Common myeloid progenitor, CD34-positive (primary cell): Measurements from ENCODE around the gene IGFL2.
"Not testable (repeated sequence)": the region's sequence is repeated elsewhere in the genome, so short reads cannot be mapped to it uniquely, and the experiment has no call there.

Experiments
- CTCF ChIA-PET: fragments of 350-600 bp; sonication (Branson Sonifier 250); formaldehyde crosslinking; loops from one replicate; lab custom pipeline; 2021; ENCODE audit warnings: antibody characterized with exemption; lab: Charles Lee
- POLR2A ChIA-PET: fragments of 350-600 bp; sonication (Branson Sonifier 250); formaldehyde crosslinking; loops from one replicate; lab custom pipeline; 2021; ENCODE audit warnings: antibody characterized with exemption; lab: Charles Lee
- DNase-seq, 3 donors: peaks; one replicate each; pipeline versions ENCODE4 v3.0.0 to v3.0.0-alpha.2; 2013
- H3K27ac ChIP-seq, 2 experiments: 1 replicate in 1 of 2; 2 replicates in 1 of 2; pipeline ENCODE4 v1.7.0; 2013; ENCODE audit warnings: inconsistent platforms in 2 of 2, low read length in 2 of 2, mild to moderate bottlenecking in 2 of 2, low read depth in 1 of 2, moderate library complexity in 1 of 2; ENCODE audit not compliant: severe bottlenecking in 2 of 2, insufficient read depth in 1 of 2, poor library complexity in 1 of 2
- H3K27me3 ChIP-seq, 5 experiments: replicated peaks in 2 of 5; 1 replicate in 3 of 5; 2 replicates in 2 of 5; pipeline versions ENCODE4 v1.6.1 to v1.7.0; 2013; ENCODE audit warnings: low read length in 4 of 5, mild to moderate bottlenecking in 2 of 5, moderate library complexity in 2 of 5, inconsistent platforms in 1 of 5; ENCODE audit not compliant: insufficient read depth in 5 of 5, control insufficient read depth in 4 of 5
- H3K36me3 ChIP-seq, 4 experiments: 1 replicate in 2 of 4; 2 replicates in 2 of 4; pipeline versions ENCODE4 v1.6.1 to v1.7.0; 2013; ENCODE audit warnings: low read length in 3 of 4, control low read depth in 1 of 4, mild to moderate bottlenecking in 1 of 4; ENCODE audit not compliant: control insufficient read depth in 4 of 4, insufficient read depth in 4 of 4
- H3K4me1 ChIP-seq, 4 experiments: 1 replicate in 3 of 4; 2 replicates in 1 of 4; pipeline versions ENCODE4 v1.6.1 to v1.7.1; 2013; ENCODE audit warnings: low read length in 3 of 4, mild to moderate bottlenecking in 3 of 4, control low read depth in 1 of 4, inconsistent platforms in 1 of 4, moderate library complexity in 1 of 4; ENCODE audit not compliant: control insufficient read depth in 4 of 4, insufficient read depth in 4 of 4; ENCODE audit errors: control extremely low read depth in 1 of 4
- H3K4me3 ChIP-seq, 7 experiments: 1 replicate in 4 of 7; 2 replicates in 3 of 7; pipeline versions ENCODE4 v1.5.1 to v1.7.0; 2013; ENCODE audit warnings: mild to moderate bottlenecking in 7 of 7, low read length in 6 of 7, moderate library complexity in 6 of 7, inconsistent platforms in 2 of 7, low read depth in 2 of 7, control low read depth in 1 of 7; ENCODE audit not compliant: insufficient read depth in 4 of 7, control insufficient read depth in 1 of 7; ENCODE audit errors: extremely low read depth in 1 of 7
- H3K9me3 ChIP-seq, 5 experiments: 1 replicate in 4 of 5; 2 replicates in 1 of 5; pipeline versions ENCODE4 v1.6.1 to v1.7.1; 2013; ENCODE audit warnings: low read length in 4 of 5, mild to moderate bottlenecking in 2 of 5, inconsistent platforms in 1 of 5, low read depth in 1 of 5, moderate library complexity in 1 of 5; ENCODE audit not compliant: control insufficient read depth in 4 of 5, insufficient read depth in 2 of 5; ENCODE audit errors: control extremely low read depth in 1 of 5
- WGBS: methylation state at CpG from one replicate; pipeline ENCODE4 v1.1.5; 2013; ENCODE audit not compliant: insufficient coverage; 5-methylcytosine and 5-hydroxymethylcytosine counted together

The IGFL2 gene

DNA sequence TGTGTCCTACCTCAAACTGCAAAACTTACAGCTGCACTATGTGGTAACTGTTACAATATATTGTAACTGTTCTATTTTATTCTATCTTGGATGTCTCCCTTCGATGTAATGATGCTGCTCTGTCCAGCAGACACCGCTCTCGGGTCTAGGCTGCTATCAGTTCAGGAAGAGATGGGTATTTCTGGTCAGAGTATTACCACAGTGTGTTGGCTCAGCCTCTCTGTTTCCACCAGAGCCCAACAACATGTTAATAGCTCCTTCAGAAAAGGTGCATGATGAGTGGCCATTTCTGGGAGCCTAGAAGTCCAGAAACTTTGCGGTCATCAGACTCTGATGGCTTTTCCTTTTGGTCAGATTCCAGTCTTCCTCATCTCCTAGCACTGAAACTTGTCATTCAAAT, 45.6 kb downstream of the IGFL2 start:
- no peak for DNase-seq
- Histone ChIP-seq H3K27me3 (peaks cover 0 to 57% (median 14%) of the 10 kb centered on the region in 5 experiments), H3K9me3 (no peaks in the 10 kb centered on the region), H3K4me3 (no peak overlapping the region), H3K4me1 (no peaks in the 10 kb centered on the region), H3K27ac (no peak overlapping the region), H3K36me3 (no peaks in the 10 kb centered on the region)
- ChIA-PET POLR2A (no interaction called here), CTCF (interaction anchor here (1.1 to 1.2 kb wide), 2 partner anchors 8 to 15 kb away, joined by 3 to 4 read pairs; no protein-coding TSS in a partner anchor)
- 80% methylated on average over 2 of the region's 4 CpGs for WGBS

DNA sequence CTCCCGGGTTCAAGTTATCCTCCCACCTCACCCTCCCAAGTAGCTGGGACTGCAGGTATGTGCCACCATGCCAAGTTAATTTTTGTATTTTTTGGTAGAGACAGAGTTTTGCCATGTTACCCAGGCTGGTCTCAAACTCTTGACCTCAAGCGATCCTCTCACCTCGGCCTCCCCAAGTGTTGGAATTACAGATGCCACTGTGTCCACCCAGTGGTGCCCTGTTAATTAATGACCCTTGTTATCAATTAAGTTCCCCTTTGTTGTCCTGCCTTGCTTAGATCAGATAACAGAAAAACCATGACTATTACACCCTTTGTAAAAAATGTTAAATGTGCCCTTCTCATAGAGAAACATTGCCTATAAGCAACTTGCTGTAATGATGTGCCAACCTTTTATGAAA, 47.1 kb downstream of the IGFL2 start:
- no peaks in the 10 kb centered on the region for H3K9me3 ChIP-seq
- ChIA-PET POLR2A (no interaction called here), CTCF (no interaction called here)
- no peaks in the 10 kb centered on the region for H3K36me3 ChIP-seq
- H3K27me3 ChIP-seq = peaks cover 0 to 52% (median 10%) of the 10 kb centered on the region in 5 experiments
- no peak overlapping the region for H3K4me3 ChIP-seq
- WGBS = 93% methylated on average over 2 of the region's 3 CpGs
- no peak for DNase-seq
- H3K4me1 ChIP-seq = no peaks in the 10 kb centered on the region
- no peak overlapping the region for H3K27ac ChIP-seq

DNA sequence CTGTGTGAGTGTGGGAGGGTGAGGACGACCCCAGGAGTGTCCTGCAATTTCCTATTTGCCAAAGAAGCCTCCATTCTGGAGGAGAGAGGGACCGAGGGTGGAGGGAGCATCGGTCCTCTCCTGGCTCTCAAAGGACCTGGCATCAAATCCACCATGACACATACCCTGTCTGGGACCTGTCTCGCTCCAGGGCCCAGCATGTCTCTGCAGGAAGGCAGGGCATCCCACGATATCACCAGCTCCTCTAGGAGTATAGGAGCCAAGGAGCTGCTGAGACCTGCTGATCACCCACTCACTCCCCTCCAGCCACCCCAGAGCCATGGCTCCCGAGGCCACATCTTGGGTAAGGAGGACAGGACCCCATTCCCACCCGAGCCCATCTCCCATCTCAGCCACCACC, 47.9 kb downstream of the IGFL2 start:
- CTCF ChIA-PET, H3K9me3 ChIP-seq, H3K36me3 ChIP-seq, H3K27ac ChIP-seq, H3K4me1 ChIP-seq, POLR2A ChIA-PET, DNase-seq, H3K4me3 ChIP-seq: not testable (repeated sequence)
- peaks cover 0 to 48% (median 7%) of the 10 kb centered on the region in 5 experiments for H3K27me3 ChIP-seq
- whole genome bisulfite sequencing = 85% methylated on average over 4 of the region's 7 CpGs

GRCh38 chr19:46196410-46197124, 48.5 kb downstream of the IGFL2 start:
- H3K9me3 ChIP-seq = no peaks in the 10 kb centered on the region
- POLR2A ChIA-PET = no interaction called here
- no peaks in the 10 kb centered on the region for H3K4me1 ChIP-seq
- CTCF ChIA-PET = no interaction called here
- 85% methylated on average over 6 of the region's 8 CpGs for WGBS
- no peaks in the 10 kb centered on the region for H3K36me3 ChIP-seq
- peaks cover 0 to 54% (median 6%) of the 10 kb centered on the region in 5 experiments for H3K27me3 ChIP-seq
- no peak for DNase-seq
- H3K4me3 ChIP-seq = no peak overlapping the region
- no peak overlapping the region for H3K27ac ChIP-seq

DNA sequence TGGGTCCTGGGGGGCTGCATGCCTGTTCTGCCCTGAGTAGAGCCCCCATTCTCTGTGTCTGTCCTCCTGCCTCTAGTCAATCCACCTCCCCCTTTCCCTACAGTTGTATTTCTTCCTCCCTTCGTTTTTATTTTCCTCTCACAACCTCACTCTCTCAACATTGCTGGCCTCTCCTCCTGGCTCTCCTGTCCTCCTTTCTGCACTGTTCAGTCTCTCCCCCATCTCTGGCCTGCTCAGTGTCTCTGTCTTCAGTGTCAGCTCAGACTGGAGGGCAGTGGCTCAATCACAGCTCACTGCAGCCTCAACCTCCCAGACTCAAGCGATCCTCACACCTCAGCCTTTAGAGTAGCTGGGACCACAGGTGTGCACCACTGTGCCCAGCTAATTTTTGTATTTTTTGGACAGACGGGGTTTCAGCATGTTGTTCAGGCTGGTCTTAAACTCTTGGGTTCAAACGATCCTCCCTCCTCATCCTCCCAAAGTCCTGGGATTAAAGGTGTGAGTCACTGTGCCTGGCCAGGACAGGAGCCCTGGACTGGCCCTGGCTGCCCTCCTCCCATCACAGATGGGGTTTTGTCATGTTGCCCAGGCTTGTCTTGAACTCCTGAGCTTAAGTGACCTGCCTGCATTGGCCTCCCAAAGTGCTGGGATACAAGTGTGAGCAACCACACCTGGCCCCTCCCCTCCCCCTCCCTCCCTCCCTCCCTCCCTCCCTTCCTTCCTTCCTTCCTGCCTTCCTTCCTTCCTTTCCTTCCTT, 49.5 kb downstream of the IGFL2 start:
- H3K36me3 ChIP-seq = no peaks in the 10 kb centered on the region
- peaks cover 0 to 55% (median 6%) of the 10 kb centered on the region in 5 experiments for H3K27me3 ChIP-seq
- POLR2A ChIA-PET = no interaction called here
- CTCF ChIA-PET = no interaction called here
- H3K9me3 ChIP-seq = no peaks in the 10 kb centered on the region
- WGBS = 86% methylated on average over 4 of the region's 4 CpGs
- no peaks in the 10 kb centered on the region for H3K4me1 ChIP-seq
- no peak overlapping the region for H3K4me3 ChIP-seq
- no peak overlapping the region for H3K27ac ChIP-seq
- DNase-seq = no peak

- peaks cover 0 to 55% (median 6%) of the 10 kb centered on the region in 5 experiments for H3K27me3 ChIP-seq
- no peaks in the 10 kb centered on the region for H3K36me3 ChIP-seq
- ChIA-PET CTCF (no interaction called here), POLR2A (no interaction called here)
- no peaks in the 10 kb centered on the region for H3K9me3 ChIP-seq
- WGBS = 94% methylated on average over 2 of the region's 3 CpGs
- H3K27ac ChIP-seq = peak overlapping the region in 1 of 2 experiments; percentile 85
- no peak for DNase-seq
- no peak overlapping the region for H3K4me3 ChIP-seq
- no peaks in the 10 kb centered on the region for H3K4me1 ChIP-seq
Measured at GRCh38 chr19:46198756-46199155, 50.7 kb downstream of the IGFL2 start.
